GM11168 (cell line): ENCODE results near the gene AFDN.

Experiments used
- in situ Hi-C: fragments of 300-500 bp; cut with MboI; formaldehyde crosslinking; loops from one replicate; pipeline ENCODE4 v1.12.0; 2022; ENCODE audit warnings: low sequenced_read_pairs; ENCODE audit not compliant: unreplicated experiment

Gene AFDN

GRCh38 chr6:167861424-167861823 lies 34.7 kb downstream of the AFDN start:
- in situ Hi-C loops: no loop called here

- in situ Hi-C loops: no loop called here
Measured at GRCh38 chr6:167863897-167864296, 37.2 kb downstream of the AFDN start.

GRCh38 chr6:167866642-167867041 lies 39.9 kb downstream of the AFDN start:
- in situ Hi-C loops: no loop called here

- in situ Hi-C loops: no loop called here
Measured at GRCh38 chr6:167870321-167870720, 43.6 kb downstream of the AFDN start.

- in situ Hi-C loops: no loop called here
Measured at GRCh38 chr6:167872538-167873210, 46.0 kb downstream of the AFDN start.

- in situ Hi-C loops: no loop called here
Measured at GRCh38 chr6:167877994-167878779, 51.5 kb downstream of the AFDN start.

GRCh38 chr6:167879612-167880011 lies 52.9 kb downstream of the AFDN start:
- in situ Hi-C loops: no loop called here

- in situ Hi-C loops: no loop called here
Measured at GRCh38 chr6:167881327-167881726, 54.6 kb downstream of the AFDN start.

GRCh38 chr6:167882244-167882643 lies 55.5 kb downstream of the AFDN start:
- in situ Hi-C loops: no loop called here

GRCh38 chr6:167888098-167888497 lies 61.4 kb downstream of the AFDN start:
- in situ Hi-C loops: no loop called here

- in situ Hi-C loops: no loop called here
Measured at GRCh38 chr6:167892835-167893815, 66.4 kb downstream of the AFDN start.

- in situ Hi-C loops: no loop called here
Measured at GRCh38 chr6:167894965-167895364, 68.3 kb downstream of the AFDN start.

GRCh38 chr6:167896648-167897047 lies 69.9 kb downstream of the AFDN start:
- in situ Hi-C loops: no loop called here

GRCh38 chr6:167898673-167899311 lies 72.1 kb downstream of the AFDN start:
- in situ Hi-C loops: no loop called here

GRCh38 chr6:167904791-167905190 lies 78.1 kb downstream of the AFDN start:
- in situ Hi-C loops: no loop called here

- in situ Hi-C loops: no loop called here
Measured at GRCh38 chr6:167906899-167907298, 80.2 kb downstream of the AFDN start.

GRCh38 chr6:167907837-167908681 lies 81.3 kb downstream of the AFDN start:
- in situ Hi-C loops: no loop called here

- in situ Hi-C loops: no loop called here
Measured at GRCh38 chr6:167910007-167910406, 83.3 kb downstream of the AFDN start.

GRCh38 chr6:167910652-167911051 lies 83.9 kb downstream of the AFDN start:
- in situ Hi-C loops: no loop called here
